ENCODE data around the gene TNKS1BP1. TPM values are rescaled to one million over a fixed set of nuclear protein-coding genes. Genes with fewer than 3 reads are reported as not detected.

The TNKS1BP1 gene
- total and polyA plus RNA-seq, 9 of the 15 experiments (the other 6 are each of a cell fraction or from before 2014, with no cell fraction given): 1.1 to 47.2 (median 10.9) TPM

DNA sequence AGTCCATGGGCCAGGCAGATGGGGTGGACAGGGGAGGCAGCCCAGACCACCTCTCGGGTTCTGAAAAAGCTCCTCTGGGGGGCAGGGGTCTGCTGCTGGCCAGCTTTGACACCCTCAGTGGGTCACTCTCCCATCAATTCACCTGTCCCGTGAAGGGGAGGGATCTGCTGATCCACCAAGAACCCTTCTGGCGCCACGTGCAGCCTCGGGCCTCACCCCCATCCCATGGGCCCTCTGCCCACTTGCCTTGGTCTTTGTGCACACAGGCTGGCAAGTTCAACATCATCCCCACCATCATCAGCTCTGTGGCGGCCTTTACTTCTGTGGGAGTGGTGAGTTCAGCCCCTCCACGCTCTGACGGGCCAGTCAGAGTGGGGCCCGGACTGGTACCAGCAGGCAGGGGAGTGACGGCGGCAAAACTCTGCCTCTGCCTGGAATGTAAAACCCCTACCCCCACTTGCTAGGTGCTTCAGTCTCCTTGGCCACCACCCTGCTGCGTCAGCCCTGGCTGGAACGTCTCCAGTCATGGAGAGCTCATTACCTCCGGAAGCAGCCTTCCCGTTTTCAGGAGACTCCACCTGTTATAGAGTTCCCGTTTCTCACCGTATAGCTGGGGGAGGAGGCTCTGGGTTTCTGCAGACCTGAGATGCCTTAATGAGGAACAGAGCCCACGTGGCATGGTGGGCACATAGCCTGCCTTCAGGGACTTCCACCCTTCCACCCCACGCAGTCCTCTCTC is 43.5 kb upstream of the TNKS1BP1 start (continued):
- TF ChIP-seq, protein P1, sequence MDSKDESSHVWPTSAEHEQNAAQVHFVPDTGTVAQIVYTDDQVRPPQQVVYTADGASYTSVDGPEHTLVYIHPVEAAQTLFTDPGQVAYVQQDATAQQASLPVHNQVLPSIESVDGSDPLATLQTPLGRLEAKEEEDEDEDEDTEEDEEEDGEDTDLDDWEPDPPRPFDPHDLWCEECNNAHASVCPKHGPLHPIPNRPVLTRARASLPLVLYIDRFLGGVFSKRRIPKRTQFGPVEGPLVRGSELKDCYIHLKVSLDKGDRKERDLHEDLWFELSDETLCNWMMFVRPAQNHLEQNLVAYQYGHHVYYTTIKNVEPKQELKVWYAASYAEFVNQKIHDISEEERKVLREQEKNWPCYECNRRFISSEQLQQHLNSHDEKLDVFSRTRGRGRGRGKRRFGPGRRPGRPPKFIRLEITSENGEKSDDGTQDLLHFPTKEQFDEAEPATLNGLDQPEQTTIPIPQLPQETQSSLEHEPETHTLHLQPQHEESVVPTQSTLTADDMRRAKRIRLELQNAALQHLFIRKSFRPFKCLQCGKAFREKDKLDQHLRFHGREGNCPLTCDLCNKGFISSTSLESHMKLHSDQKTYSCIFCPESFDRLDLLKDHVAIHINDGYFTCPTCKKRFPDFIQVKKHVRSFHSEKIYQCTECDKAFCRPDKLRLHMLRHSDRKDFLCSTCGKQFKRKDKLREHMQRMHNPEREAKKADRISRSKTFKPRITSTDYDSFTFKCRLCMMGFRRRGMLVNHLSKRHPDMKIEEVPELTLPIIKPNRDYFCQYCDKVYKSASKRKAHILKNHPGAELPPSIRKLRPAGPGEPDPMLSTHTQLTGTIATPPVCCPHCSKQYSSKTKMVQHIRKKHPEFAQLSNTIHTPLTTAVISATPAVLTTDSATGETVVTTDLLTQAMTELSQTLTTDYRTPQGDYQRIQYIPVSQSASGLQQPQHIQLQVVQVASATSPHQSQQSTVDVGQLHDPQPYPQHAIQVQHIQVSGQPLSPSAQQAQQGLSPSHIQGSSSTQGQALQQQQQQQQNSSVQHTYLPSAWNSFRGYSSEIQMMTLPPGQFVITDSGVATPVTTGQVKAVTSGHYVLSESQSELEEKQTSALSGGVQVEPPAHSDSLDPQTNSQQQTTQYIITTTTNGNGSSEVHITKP (IDR thresholded peaks at IDR 0.05; ENCODE audit: partially characterized antibody): peak; percentile 28
- TF ChIP-seq, protein P2, sequence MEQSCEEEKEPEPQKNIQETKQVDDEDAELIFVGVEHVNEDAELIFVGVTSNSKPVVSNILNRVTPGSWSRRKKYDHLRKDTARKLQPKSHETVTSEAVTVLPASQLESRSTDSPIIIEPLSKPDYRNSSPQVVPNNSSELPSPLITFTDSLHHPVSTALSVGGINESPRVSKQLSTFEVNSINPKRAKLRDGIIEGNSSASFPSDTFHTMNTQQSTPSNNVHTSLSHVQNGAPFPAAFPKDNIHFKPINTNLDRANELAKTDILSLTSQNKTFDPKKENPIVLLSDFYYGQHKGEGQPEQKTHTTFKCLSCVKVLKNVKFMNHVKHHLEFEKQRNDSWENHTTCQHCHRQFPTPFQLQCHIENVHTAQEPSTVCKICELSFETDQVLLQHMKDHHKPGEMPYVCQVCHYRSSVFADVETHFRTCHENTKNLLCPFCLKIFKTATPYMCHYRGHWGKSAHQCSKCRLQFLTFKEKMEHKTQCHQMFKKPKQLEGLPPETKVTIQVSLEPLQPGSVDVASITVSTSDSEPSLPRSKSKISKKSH (CRISPR knock-in tag; IDR thresholded peaks at IDR 0.05): no peak
- TF ChIP-seq ELF2 (CRISPR knock-in tag; IDR thresholded peaks at IDR 0.05) (no peak), POLR2B (IDR thresholded peaks at IDR 0.05; ENCODE audit: low read depth, partially characterized antibody) (no peak), SPI1 (IDR thresholded peaks at IDR 0.05; ENCODE audit: borderline replicate concordance, low read depth, low read length) (peak; percentile 71; the same call in 1 of the 2 replicates), KLF16 (IDR thresholded peaks at IDR 0.05) (no peak), ZFP30 (CRISPR knock-in tag; IDR thresholded peaks at IDR 0.05; ENCODE audit: borderline replicate concordance) (no peak), MTF1 (CRISPR knock-in tag; IDR thresholded peaks at IDR 0.05; ENCODE audit: borderline replicate concordance) (no peak), MCM5 (IDR thresholded peaks at IDR 0.05; ENCODE audit: low read depth) (no peak), RFX1 (IDR thresholded peaks at IDR 0.05) (peak; percentile 24; the same call in 1 of the 2 replicates), NFIC (IDR thresholded peaks at IDR 0.05) (peak; percentile 25; the same call in 1 of the 2 replicates), ZNF76 (CRISPR knock-in tag; IDR thresholded peaks at IDR 0.05; ENCODE audit: borderline replicate concordance) (no peak)
- TF ChIP-seq, protein P3, sequence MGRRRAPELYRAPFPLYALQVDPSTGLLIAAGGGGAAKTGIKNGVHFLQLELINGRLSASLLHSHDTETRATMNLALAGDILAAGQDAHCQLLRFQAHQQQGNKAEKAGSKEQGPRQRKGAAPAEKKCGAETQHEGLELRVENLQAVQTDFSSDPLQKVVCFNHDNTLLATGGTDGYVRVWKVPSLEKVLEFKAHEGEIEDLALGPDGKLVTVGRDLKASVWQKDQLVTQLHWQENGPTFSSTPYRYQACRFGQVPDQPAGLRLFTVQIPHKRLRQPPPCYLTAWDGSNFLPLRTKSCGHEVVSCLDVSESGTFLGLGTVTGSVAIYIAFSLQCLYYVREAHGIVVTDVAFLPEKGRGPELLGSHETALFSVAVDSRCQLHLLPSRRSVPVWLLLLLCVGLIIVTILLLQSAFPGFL (CRISPR knock-in tag; IDR thresholded peaks at IDR 0.05): no peak
- TF ChIP-seq, protein P4, sequence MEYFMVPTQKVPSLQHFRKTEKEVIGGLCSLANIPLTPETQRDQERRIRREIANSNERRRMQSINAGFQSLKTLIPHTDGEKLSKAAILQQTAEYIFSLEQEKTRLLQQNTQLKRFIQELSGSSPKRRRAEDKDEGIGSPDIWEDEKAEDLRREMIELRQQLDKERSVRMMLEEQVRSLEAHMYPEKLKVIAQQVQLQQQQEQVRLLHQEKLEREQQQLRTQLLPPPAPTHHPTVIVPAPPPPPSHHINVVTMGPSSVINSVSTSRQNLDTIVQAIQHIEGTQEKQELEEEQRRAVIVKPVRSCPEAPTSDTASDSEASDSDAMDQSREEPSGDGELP (CRISPR knock-in tag; IDR thresholded peaks at IDR 0.05; ENCODE audit: borderline replicate concordance): 0 out of 2 replicates have a peak, but pooled peaks have one; percentile 6
- TF ChIP-seq, protein P5, sequence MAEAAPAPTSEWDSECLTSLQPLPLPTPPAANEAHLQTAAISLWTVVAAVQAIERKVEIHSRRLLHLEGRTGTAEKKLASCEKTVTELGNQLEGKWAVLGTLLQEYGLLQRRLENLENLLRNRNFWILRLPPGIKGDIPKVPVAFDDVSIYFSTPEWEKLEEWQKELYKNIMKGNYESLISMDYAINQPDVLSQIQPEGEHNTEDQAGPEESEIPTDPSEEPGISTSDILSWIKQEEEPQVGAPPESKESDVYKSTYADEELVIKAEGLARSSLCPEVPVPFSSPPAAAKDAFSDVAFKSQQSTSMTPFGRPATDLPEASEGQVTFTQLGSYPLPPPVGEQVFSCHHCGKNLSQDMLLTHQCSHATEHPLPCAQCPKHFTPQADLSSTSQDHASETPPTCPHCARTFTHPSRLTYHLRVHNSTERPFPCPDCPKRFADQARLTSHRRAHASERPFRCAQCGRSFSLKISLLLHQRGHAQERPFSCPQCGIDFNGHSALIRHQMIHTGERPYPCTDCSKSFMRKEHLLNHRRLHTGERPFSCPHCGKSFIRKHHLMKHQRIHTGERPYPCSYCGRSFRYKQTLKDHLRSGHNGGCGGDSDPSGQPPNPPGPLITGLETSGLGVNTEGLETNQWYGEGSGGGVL (CRISPR knock-in tag; IDR thresholded peaks at IDR 0.05): no peak

All from K562 (cell line).